Measurements from ENCODE around the gene MAB21L4. TPM values are rescaled to one million over a fixed set of nuclear protein-coding genes. Genes with fewer than 3 reads are reported as not detected.

The MAB21L4 gene
- polyA plus RNA-seq, 1 experiment: not detected

DNA sequence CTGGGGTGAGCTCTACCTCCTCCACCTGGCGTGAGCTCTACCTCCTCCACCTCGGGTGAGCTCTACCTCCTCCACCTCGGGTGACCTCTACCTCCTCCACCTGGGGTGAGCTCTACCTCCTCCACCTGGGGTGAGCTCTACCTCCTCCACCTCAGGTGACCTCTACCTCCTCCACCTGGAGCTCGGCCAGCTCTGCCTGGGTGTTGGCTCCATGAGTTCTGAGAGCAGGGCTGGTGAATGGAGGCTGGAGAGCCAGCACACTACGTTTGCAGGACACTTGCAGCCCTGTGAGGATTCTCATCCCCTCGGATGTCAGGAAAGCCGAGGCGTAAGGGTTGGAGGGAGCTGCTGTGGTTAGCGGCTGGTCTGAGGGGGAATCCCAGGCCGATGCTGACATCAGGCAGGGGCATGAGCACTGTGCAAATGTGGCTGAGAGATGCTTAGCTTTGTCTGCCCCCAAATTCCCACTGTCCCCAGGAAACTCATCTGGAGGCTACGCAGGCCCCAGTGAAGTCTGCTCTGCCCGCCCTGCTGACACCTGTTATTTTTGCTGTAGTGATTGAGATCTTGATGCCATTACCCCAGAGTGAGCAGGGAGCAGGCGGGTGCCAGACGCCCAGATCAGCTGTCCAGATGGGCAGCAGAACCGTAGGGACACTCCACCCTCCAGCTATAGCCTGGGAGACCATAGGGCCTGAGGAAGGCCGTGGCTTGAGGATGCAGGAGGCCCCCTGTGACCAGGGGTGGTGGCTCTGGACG, 13.4 kb upstream of the MAB21L4 start:
- TF ChIP-seq, protein P1, sequence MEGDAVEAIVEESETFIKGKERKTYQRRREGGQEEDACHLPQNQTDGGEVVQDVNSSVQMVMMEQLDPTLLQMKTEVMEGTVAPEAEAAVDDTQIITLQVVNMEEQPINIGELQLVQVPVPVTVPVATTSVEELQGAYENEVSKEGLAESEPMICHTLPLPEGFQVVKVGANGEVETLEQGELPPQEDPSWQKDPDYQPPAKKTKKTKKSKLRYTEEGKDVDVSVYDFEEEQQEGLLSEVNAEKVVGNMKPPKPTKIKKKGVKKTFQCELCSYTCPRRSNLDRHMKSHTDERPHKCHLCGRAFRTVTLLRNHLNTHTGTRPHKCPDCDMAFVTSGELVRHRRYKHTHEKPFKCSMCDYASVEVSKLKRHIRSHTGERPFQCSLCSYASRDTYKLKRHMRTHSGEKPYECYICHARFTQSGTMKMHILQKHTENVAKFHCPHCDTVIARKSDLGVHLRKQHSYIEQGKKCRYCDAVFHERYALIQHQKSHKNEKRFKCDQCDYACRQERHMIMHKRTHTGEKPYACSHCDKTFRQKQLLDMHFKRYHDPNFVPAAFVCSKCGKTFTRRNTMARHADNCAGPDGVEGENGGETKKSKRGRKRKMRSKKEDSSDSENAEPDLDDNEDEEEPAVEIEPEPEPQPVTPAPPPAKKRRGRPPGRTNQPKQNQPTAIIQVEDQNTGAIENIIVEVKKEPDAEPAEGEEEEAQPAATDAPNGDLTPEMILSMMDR (IDR thresholded peaks at IDR 0.05; ENCODE audit: low read depth, low read length): no peak
- ChIA-PET CTCF (no interaction called here), POLR2A (no interaction called here)
- H3K9me3 ChIP-seq (ENCODE audit: control insufficient read depth, insufficient read depth, low read length): no peaks in the 10 kb centered on the region; the same call in 1 of the 2 replicates
- no peak overlapping the region for H3K4me3 ChIP-seq (ENCODE audit: low read depth, low read length)
- no peak for DNase-seq (ENCODE audit: low read depth, low spot score)
- H3K27ac ChIP-seq (ENCODE audit: low read depth, low read length): no peak overlapping the region
- H3K27me3 ChIP-seq (ENCODE audit: control insufficient read depth, insufficient read depth, low read length): peaks cover 2% of the 10 kb centered on the region

DNA sequence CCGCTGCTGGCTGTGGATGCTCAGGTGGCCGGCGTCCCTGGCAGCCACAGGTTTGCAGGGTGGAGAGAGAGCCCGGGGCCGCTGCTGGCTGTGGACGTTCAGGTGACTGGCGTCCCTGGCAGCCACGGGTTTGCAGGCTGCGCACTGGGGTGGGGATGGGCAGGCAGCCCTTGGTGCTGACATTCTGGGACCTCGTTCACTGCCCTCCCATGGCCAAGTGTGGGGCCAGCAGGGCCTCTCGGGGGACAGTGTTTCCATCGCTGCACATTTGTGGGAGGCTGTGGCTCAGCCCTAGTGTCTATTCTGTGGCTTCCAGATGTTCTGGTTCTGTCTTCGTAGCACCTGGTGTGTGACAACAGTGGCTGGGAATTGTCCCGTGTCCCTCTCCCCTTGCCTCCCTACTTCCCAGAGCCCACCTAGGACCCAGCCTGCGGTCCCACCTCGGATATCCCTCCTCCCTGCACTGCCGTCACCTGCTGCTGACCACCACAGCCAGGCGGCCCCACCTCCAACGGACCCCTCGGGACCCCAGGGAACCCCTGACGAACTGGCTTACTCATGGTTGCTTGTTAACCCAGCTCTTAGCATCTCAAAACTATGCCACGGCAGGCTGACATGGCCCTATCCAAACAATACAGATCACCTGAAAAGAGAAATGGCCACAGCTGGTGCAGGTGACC, 11.1 kb upstream of the MAB21L4 start:
- ChIA-PET POLR2A (no interaction called here), CTCF (no interaction called here)
- H3K4me3 ChIP-seq (ENCODE audit: low read depth, low read length): no peak overlapping the region
- DNase-seq (ENCODE audit: low read depth, low spot score): no peak
- no peak overlapping the region for H3K27ac ChIP-seq (ENCODE audit: low read depth, low read length)
- TF ChIP-seq, protein P1 (IDR thresholded peaks at IDR 0.05; ENCODE audit: low read depth, low read length): no peak
- peaks cover 5% of the 10 kb centered on the region for H3K27me3 ChIP-seq (ENCODE audit: control insufficient read depth, insufficient read depth, low read length)
- H3K9me3 ChIP-seq (ENCODE audit: control insufficient read depth, insufficient read depth, low read length): no peaks in the 10 kb centered on the region; the same call in 1 of the 2 replicates

DNA sequence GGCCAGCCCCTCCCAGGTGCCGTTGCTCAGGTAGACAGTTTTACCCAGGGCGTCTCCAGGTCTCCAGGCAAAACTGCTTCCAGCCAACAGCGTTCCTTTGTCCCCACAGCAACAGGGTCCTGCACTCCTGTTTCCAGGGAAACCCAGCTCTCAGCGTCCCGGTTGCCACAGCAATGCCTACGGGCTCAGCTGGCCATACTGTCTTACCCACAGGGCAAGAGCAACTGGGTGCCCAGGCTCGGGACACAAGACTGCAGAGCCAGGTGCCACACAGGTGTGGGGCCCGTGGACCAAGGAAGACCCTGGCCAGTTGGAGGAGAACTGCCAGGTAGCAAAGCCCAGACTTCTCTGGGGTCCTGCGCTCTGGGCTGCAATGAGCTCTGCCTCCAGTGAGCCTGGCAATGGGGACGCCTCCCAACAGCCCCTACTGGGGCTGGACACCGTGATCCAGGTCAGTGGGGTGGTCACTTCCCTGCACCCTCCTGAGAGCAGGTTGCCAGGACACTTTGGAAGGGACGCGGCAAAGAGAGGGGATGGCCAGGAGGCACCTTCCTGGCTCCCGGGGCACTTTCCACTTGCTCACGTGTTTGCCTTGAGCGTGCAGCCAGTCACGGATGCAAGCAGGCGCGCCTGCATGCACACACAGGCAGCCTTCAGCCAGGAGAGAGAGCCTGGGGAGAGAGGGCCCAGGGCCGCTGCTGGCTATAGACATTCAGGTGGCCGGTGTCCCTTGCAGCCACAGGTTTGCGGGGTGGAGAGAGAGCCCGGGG, 10.4 kb upstream of the MAB21L4 start, which contains the start of gene CROCC2:
CROCC2 (plus strand) TSS at position 196 of the 770 bp plus-strand sequence; CDS start at position 374, 178 bp downstream.
- H3K9me3 ChIP-seq (ENCODE audit: control insufficient read depth, insufficient read depth, low read length): no peaks in the 10 kb centered on the region; the same call in 1 of the 2 replicates
- ChIA-PET CTCF (no interaction called here), POLR2A (no interaction called here)
- H3K27ac ChIP-seq (ENCODE audit: low read depth, low read length): no peak within 1 kb of the TSS
- H3K27me3 ChIP-seq (ENCODE audit: control insufficient read depth, insufficient read depth, low read length): peaks cover 7% of the 10 kb centered on the region
- TF ChIP-seq, protein P1 (IDR thresholded peaks at IDR 0.05; ENCODE audit: low read depth, low read length): no peak
- no peak within 1 kb of the TSS for H3K4me3 ChIP-seq (ENCODE audit: low read depth, low read length)
- DNase-seq (ENCODE audit: low read depth, low spot score): no peak

DNA sequence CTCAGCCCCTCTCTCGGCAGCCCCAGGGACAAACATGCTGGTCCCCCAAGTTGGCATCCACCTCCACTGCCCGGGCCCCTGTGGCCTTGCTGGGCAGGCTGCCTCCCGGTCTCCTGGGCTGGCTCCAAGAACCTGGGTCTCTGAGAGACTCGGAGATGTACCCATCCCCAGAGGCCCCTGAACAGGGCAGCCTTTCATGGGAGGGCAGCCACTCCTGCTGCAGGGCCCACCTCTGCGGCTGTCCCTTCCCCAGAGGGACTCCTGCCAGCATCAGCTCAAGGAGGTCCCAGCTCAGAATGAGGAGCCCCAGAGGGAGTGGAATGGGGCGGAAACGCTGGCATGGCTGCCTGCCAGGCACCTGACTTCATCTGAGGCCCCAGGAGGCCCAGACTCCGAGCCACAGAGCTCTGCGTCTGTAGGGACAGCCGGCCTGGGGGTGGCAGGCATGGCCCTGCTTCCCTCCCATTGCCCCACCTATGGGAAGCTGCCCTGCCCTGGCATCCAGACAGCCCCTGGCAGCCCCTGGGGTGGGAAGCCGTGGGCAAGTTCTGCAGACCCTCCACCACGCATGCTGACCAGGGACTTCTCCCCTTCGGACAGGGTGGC, 9.3 kb upstream of the MAB21L4 start:
- ChIA-PET CTCF (no interaction called here), POLR2A (no interaction called here)
- no peak for DNase-seq (ENCODE audit: low read depth, low spot score)

More for the DNA sequence above, 9.3 kb upstream of the MAB21L4 start:
- Histone ChIP-seq H3K9me3 (ENCODE audit: control insufficient read depth, insufficient read depth, low read length) (no peaks in the 10 kb centered on the region; the same call in 1 of the 2 replicates), H3K27ac (ENCODE audit: low read depth, low read length) (no peak overlapping the region), H3K4me3 (ENCODE audit: low read depth, low read length) (no peak overlapping the region), H3K27me3 (ENCODE audit: control insufficient read depth, insufficient read depth, low read length) (peaks cover 7% of the 10 kb centered on the region)
- TF ChIP-seq, protein P1 (IDR thresholded peaks at IDR 0.05; ENCODE audit: low read depth, low read length): no peak

All from AG04450 (cell line).